ENCODE data around the gene CDK14.

- TF ChIP-seq TAF1 (IDR thresholded peaks at IDR 0.05; ENCODE audit: borderline replicate concordance, insufficient read depth, low read length) (no peak), POLR2AphosphoS5 (IDR thresholded peaks at IDR 0.05; ENCODE audit: low read depth, low read length) (no peak)
These were observed 553.5 kb downstream of the CDK14 start for GRCh38 chr7:91149341-91150246.

Data from PFSK-1 (cell line).